NB4 (cell line): ENCODE data around the gene FNTB.

ENCODE experiments used
- CTCF ChIP-seq: IDR thresholded peaks from one replicate; pipeline ENCODE4 v1.5.1; 2012; ENCODE audit warnings: low read depth, low read length
- POLR2A ChIP-seq: IDR thresholded peaks from 2 replicates; pipeline ENCODE4 v1.6.1; 2011; ENCODE audit warnings: mild to moderate bottlenecking; ENCODE audit not compliant: insufficient read length; ENCODE audit errors: extremely low read depth

DNA sequence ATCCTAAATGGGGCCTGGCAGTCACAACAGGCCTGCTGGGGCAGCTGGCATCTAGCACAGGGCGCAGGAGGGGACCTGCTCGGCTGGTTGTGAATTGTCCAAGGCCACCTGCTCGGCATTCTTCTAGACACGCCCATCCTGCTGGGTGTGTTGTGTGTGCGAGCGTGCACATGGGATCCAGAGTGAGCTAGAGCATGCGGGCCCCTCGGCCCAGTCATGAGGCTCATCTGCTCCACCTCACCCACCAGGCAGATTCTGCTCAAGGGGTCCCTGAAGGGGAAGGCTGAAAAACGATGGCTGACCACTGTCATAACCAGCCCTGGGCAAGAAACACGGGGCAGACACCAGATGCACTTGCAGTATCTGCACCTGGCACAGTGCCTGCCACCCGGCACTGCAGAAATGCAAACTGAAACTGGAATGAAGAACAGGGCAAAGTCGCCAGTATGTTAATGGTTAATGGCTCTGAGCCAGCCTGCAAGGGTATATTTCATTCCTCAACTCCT is 83.8 kb downstream of the FNTB start:
- no peak for TF ChIP-seq CTCF
- TF ChIP-seq POLR2A = no peak
